Prostate gland (tissue), 2 donors: ENCODE data around the gene TRIM54.

Source experiments
- POLR2A ChIP-seq: fragments of 450-650 bp; IDR thresholded peaks from one replicate; pipeline ENCODE4 v1.6.1; 2016; ENCODE audit warnings: antibody characterized with exemption, mild to moderate bottlenecking
- TF ChIP-seq, protein P1 (sequence below), 4 experiments: fragments of 200-600 bp in 2 of 4; fragments of 450-650 bp in 2 of 4; sonication (generic) in 2 of 4; IDR thresholded peaks; 1 replicate in 3 of 4; 2 replicates in 1 of 4; pipeline ENCODE4 v1.5.1; 2016 to 2019; ENCODE audit warnings: antibody characterized with exemption in 4 of 4, mild to moderate bottlenecking in 2 of 4, moderate library complexity in 2 of 4

- TF ChIP-seq, protein P1, sequence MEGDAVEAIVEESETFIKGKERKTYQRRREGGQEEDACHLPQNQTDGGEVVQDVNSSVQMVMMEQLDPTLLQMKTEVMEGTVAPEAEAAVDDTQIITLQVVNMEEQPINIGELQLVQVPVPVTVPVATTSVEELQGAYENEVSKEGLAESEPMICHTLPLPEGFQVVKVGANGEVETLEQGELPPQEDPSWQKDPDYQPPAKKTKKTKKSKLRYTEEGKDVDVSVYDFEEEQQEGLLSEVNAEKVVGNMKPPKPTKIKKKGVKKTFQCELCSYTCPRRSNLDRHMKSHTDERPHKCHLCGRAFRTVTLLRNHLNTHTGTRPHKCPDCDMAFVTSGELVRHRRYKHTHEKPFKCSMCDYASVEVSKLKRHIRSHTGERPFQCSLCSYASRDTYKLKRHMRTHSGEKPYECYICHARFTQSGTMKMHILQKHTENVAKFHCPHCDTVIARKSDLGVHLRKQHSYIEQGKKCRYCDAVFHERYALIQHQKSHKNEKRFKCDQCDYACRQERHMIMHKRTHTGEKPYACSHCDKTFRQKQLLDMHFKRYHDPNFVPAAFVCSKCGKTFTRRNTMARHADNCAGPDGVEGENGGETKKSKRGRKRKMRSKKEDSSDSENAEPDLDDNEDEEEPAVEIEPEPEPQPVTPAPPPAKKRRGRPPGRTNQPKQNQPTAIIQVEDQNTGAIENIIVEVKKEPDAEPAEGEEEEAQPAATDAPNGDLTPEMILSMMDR (IDR thresholded peaks at IDR 0.05): no peak
- TF ChIP-seq POLR2A: no peak
These were observed 9.6 kb downstream of the TRIM54 start for GRCh38 chr2:27291865-27292264.
